ENCODE data around the gene NYNRIN.
"Not testable (repeated sequence)": the region's sequence is repeated elsewhere in the genome, so short reads cannot be mapped to it uniquely, and the experiment has no call there.

The NYNRIN gene

GRCh38 chr14:24368562-24369252, 30.1 kb upstream of the NYNRIN start:
- peak; percentile 81 for FAIRE-seq
- TF ChIP-seq TAF1 (IDR thresholded peaks at IDR 0.05; ENCODE audit: low read depth, low read length) (peak; percentile 17; the same call in 1 of the 2 replicates), POU2F2 (IDR thresholded peaks at IDR 0.05; ENCODE audit: low read depth, low read length) (no peak), POLR2AphosphoS5 (IDR thresholded peaks at IDR 0.05; ENCODE audit: low read depth, low read length) (peak; percentile 62; the same call in 1 of the 2 replicates), SPI1 (IDR thresholded peaks at IDR 0.05; ENCODE audit: low read depth, low read length) (no peak), POLR2A (IDR thresholded peaks at IDR 0.05; ENCODE audit: low read depth, low read length) (0 out of 2 replicates have a peak, but pooled peaks have one; percentile 38), PAX5 (IDR thresholded peaks at IDR 0.05; ENCODE audit: insufficient read depth, low read length, severe bottlenecking) (no peak)
- peak; percentile 72 for DNase-seq (ENCODE audit: insufficient read length, low spot score)

- FAIRE-seq: no peak
- DNase-seq (ENCODE audit: insufficient read length, low spot score): no peak
Observed at GRCh38 chr14:24369463-24369862, 29.3 kb upstream of the NYNRIN start.

GRCh38 chr14:24369907-24370687, 28.7 kb upstream of the NYNRIN start:
- no peak for FAIRE-seq
- TF ChIP-seq POLR2A (IDR thresholded peaks at IDR 0.05; ENCODE audit: low read depth, low read length): no peak
- TF ChIP-seq SPI1 (IDR thresholded peaks at IDR 0.05; ENCODE audit: low read depth, low read length): no peak
- no peak for TF ChIP-seq POLR2AphosphoS5 (IDR thresholded peaks at IDR 0.05; ENCODE audit: low read depth, low read length)
- TF ChIP-seq POU2F2 (IDR thresholded peaks at IDR 0.05; ENCODE audit: low read depth, low read length): no peak
- TF ChIP-seq PAX5 (IDR thresholded peaks at IDR 0.05; ENCODE audit: insufficient read depth, low read length, severe bottlenecking): no peak
- TF ChIP-seq TAF1 (IDR thresholded peaks at IDR 0.05; ENCODE audit: low read depth, low read length): no peak
- no peak for DNase-seq (ENCODE audit: insufficient read length, low spot score)

More at GRCh38 chr14:24369463-24369862, 29.3 kb upstream of the NYNRIN start:
- no peak for TF ChIP-seq TAF1 (IDR thresholded peaks at IDR 0.05; ENCODE audit: low read depth, low read length)
- TF ChIP-seq SPI1 (IDR thresholded peaks at IDR 0.05; ENCODE audit: low read depth, low read length): no peak
- no peak for TF ChIP-seq PAX5 (IDR thresholded peaks at IDR 0.05; ENCODE audit: insufficient read depth, low read length, severe bottlenecking)
- no peak for TF ChIP-seq POLR2AphosphoS5 (IDR thresholded peaks at IDR 0.05; ENCODE audit: low read depth, low read length)
- no peak for TF ChIP-seq POLR2A (IDR thresholded peaks at IDR 0.05; ENCODE audit: low read depth, low read length)
- TF ChIP-seq POU2F2 (IDR thresholded peaks at IDR 0.05; ENCODE audit: low read depth, low read length): no peak

- DNase-seq (ENCODE audit: insufficient read length, low spot score): no peak
- TF ChIP-seq POU2F2 (IDR thresholded peaks at IDR 0.05; ENCODE audit: low read depth, low read length) (no peak), POLR2AphosphoS5 (IDR thresholded peaks at IDR 0.05; ENCODE audit: low read depth, low read length) (no peak), PAX5 (IDR thresholded peaks at IDR 0.05; ENCODE audit: insufficient read depth, low read length, severe bottlenecking) (no peak), SPI1 (IDR thresholded peaks at IDR 0.05; ENCODE audit: low read depth, low read length) (no peak), TAF1 (IDR thresholded peaks at IDR 0.05; ENCODE audit: low read depth, low read length) (no peak), POLR2A (IDR thresholded peaks at IDR 0.05; ENCODE audit: low read depth, low read length) (no peak)
- no peak for FAIRE-seq
Observed at GRCh38 chr14:24370748-24371147, 28.1 kb upstream of the NYNRIN start.

- FAIRE-seq: not testable (repeated sequence)
Observed at GRCh38 chr14:24371605-24372004, 27.2 kb upstream of the NYNRIN start.

GRCh38 chr14:24372701-24373416, 25.9 kb upstream of the NYNRIN start:
- FAIRE-seq: no peak
- TF ChIP-seq POU2F2 (IDR thresholded peaks at IDR 0.05; ENCODE audit: low read depth, low read length) (no peak), POLR2A (IDR thresholded peaks at IDR 0.05; ENCODE audit: low read depth, low read length) (no peak)
- DNase-seq (ENCODE audit: insufficient read length, low spot score): no peak

More at GRCh38 chr14:24371605-24372004, 27.2 kb upstream of the NYNRIN start:
- DNase-seq (ENCODE audit: insufficient read length, low spot score): not testable (repeated sequence)

GRCh38 chr14:24376448-24377070, 22.2 kb upstream of the NYNRIN start:
- TF ChIP-seq SPI1 (IDR thresholded peaks at IDR 0.05; ENCODE audit: low read depth, low read length): no peak
- TF ChIP-seq POU2F2 (IDR thresholded peaks at IDR 0.05; ENCODE audit: low read depth, low read length): no peak
- no peak for TF ChIP-seq POLR2AphosphoS5 (IDR thresholded peaks at IDR 0.05; ENCODE audit: low read depth, low read length)
- TF ChIP-seq TAF1 (IDR thresholded peaks at IDR 0.05; ENCODE audit: low read depth, low read length): no peak
- no peak for TF ChIP-seq POLR2A (IDR thresholded peaks at IDR 0.05; ENCODE audit: low read depth, low read length)
- TF ChIP-seq PAX5 (IDR thresholded peaks at IDR 0.05; ENCODE audit: insufficient read depth, low read length, severe bottlenecking): no peak
- FAIRE-seq (no peak), DNase-seq (ENCODE audit: insufficient read length, low spot score) (no peak)

GRCh38 chr14:24377126-24377525, 21.7 kb upstream of the NYNRIN start:
- no peak for TF ChIP-seq PAX5 (IDR thresholded peaks at IDR 0.05; ENCODE audit: insufficient read depth, low read length, severe bottlenecking)
- no peak for TF ChIP-seq POLR2A (IDR thresholded peaks at IDR 0.05; ENCODE audit: low read depth, low read length)
- TF ChIP-seq POU2F2 (IDR thresholded peaks at IDR 0.05; ENCODE audit: low read depth, low read length): no peak
- no peak for TF ChIP-seq TAF1 (IDR thresholded peaks at IDR 0.05; ENCODE audit: low read depth, low read length)
- no peak for TF ChIP-seq SPI1 (IDR thresholded peaks at IDR 0.05; ENCODE audit: low read depth, low read length)
- TF ChIP-seq POLR2AphosphoS5 (IDR thresholded peaks at IDR 0.05; ENCODE audit: low read depth, low read length): no peak
- FAIRE-seq (no peak), DNase-seq (ENCODE audit: insufficient read length, low spot score) (no peak)

- DNase-seq (ENCODE audit: insufficient read length, low spot score) (no peak), FAIRE-seq (peak; percentile 16)
- no peak for TF ChIP-seq POLR2A (IDR thresholded peaks at IDR 0.05; ENCODE audit: low read depth, low read length)
- no peak for TF ChIP-seq TAF1 (IDR thresholded peaks at IDR 0.05; ENCODE audit: low read depth, low read length)
- no peak for TF ChIP-seq POU2F2 (IDR thresholded peaks at IDR 0.05; ENCODE audit: low read depth, low read length)
- no peak for TF ChIP-seq SPI1 (IDR thresholded peaks at IDR 0.05; ENCODE audit: low read depth, low read length)
- TF ChIP-seq PAX5 (IDR thresholded peaks at IDR 0.05; ENCODE audit: insufficient read depth, low read length, severe bottlenecking): no peak
- no peak for TF ChIP-seq POLR2AphosphoS5 (IDR thresholded peaks at IDR 0.05; ENCODE audit: low read depth, low read length)
Observed at GRCh38 chr14:24377657-24378056, 21.1 kb upstream of the NYNRIN start.

Measured in GM12891 (cell line).